LNCaP clone FGC (cell line): ENCODE data around the gene PHLDA1.

Experiments
- DNase-seq: peaks from one replicate; pipeline ENCODE4 v3.0.0-alpha.2; 2011; ENCODE audit warnings: low read depth
- H3K4me3 ChIP-seq: 2 replicates; pipeline ENCODE4 v1.5.1; 2011; ENCODE audit warnings: mild to moderate bottlenecking, low read depth, low read length, control low read depth
- CTCF ChIP-seq: IDR thresholded peaks from 2 replicates; pipeline ENCODE4 v1.5.1; 2012; ENCODE audit warnings: mild to moderate bottlenecking; ENCODE audit not compliant: control insufficient read depth, insufficient read depth; ENCODE audit errors: extremely low read depth

The PHLDA1 gene

GRCh38 chr12:76040461-76040860, 8.9 kb upstream of the PHLDA1 start:
- no peak for DNase-seq
- no peak for TF ChIP-seq CTCF
- H3K4me3 ChIP-seq = no peak overlapping the region

- TF ChIP-seq CTCF = no peak
- no peak overlapping the region for H3K4me3 ChIP-seq
- no peak for DNase-seq
Measured at GRCh38 chr12:76038176-76038575, 6.6 kb upstream of the PHLDA1 start.

DNA sequence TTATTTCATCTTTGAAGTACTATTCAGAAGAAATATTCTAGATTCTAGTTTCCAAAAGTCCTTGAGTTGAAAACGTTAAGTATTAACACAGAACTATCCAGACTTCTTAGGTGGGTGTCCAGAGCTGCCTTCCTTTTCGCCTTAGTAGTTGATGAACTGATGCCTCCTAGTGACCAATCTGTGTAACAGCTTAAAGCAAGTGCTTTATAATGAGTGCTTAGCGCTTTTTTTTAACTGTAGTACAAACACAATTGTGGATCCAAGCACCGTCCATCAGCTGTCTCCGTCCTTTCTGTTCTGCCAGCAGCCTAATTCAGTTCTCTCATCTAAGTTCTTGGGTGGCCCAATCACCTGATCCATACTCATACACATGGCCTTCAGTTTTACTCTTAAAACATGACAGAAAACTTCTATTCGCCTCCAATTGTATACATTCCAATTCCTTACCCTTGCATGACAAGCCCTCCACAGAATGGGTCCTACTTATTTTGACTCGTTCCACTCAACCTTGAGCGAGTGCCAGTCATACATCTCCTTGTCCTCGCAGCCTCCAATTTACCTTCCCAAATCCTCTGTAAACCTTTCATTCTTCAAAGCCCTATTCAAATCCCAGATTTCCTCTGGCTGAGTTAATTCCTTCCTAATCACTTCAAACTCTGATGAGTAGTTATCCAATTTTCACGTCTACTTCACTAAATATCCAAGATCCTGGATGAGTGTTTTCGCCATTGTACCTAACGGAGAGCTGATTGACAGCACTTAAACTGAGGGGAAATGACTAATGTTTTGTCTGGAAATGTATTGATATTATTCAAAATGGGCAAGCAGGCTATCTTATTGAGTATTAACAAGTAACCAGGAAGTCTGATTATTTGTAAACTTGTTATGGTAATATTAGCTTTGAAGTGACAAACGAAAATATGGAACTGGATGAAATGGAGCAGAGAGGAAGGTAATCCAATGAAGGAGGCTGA, 5.8 kb upstream of the PHLDA1 start:
- H3K4me3 ChIP-seq = no peak overlapping the region
- no peak for DNase-seq
- TF ChIP-seq CTCF = peak; percentile 83

DNA sequence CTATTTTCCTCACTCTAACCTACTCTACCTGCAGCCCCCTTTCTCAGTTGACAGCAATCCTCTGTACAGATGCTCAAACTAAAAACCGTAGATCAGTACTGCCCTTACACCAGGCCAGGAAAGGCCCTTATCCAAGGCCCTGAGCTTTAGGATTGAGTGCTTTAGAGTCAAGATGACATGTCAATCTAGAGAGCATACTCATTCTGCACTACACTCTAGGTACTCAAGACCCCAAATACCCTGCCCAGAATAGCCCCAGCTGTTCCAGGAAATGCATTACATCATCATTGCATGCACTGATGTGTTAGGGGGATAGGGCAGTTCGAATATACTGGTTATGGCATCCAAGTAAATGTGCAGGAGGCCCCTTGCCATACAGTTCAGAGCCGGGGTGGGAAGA, 3.5 kb upstream of the PHLDA1 start:
- no peak overlapping the region for H3K4me3 ChIP-seq
- DNase-seq = no peak
- no peak for TF ChIP-seq CTCF

DNA sequence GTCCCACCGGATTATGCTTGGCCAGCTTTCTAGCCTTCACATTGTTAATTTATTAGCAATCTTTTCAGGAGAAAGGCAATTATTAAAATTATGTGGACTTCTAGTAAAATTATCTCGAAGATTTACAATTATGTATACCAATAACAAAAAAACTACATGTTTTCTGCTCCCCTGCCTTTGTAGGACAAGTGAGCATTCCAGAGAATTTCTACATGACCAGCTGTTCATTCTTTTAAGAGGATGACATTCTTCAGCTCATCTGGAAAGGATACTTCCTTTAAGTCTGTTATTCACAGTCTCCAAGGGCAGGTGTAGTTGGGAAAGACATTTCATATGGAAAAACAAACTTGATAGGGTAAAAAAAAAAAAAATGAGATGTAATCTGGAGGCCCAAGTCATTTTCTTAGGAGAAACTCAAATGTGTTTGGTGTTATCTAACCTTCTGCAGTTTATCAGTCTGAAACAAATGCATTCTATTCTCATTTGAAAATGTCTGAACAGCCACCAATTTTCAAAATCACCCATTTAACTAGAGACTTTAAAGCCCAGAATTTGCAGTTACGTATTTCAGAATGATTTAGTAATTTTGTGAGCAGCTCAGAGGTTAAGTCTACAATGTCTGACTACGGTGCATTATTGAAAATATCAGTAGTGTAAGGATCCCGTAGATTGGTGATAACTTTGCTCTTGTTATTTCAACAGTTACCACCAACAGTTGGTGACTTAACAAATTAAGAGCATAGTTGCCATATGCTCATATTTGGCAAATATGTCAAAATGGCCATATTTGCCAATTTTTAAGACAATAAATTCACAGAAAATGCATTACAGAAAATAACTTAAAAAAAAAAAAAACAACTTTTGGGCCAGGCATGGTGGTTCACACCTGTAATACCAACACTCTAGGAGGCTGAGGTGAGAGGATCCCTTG, 1.8 kb upstream of the PHLDA1 start:
- no peak overlapping the region for H3K4me3 ChIP-seq
- no peak for TF ChIP-seq CTCF
- DNase-seq = no peak

DNA sequence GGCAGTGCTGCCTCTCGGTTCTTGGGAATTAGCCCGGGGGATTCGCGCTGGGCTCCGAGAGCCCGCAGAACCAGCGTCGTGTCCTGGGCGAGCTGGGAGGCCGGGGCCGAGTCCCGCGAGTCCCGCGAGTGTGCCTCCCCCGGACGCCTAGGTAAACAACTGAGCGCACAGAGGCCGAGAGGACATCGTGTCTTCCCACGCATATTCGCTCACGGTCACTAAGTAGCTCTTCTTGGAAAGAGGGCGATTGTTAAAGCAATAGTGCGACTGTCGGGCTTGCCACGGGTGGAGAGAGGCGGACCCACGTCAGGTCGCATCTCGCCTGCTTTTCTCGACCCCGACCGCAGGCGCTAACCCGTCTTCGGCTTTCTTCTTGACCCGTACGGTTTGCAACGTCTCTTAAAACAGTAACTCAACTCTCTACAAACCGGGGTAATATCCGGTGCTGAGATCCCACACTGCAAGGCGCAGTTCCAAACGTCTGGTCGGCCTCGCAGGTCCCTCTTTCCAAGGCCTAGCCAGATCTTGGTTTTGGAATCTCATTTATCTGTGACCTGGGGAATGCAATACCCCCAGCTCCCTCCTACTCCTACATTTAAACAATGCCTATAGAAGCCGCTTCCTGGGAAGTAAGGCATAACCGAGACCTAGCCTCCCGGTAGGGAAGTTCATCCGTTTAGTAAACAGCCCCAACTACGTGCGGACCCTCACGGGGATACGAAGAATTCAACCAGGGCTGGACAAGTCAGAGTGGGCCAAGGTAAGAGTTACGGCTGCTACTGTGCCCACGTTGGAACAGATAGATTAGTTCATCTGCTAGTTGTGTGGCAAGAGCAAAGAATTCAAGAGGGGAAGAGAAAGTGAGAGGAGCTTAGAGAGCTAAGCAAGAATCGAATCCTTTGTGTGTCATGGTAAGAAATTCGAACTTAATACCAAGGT, 736 bp upstream of the PHLDA1 start:
- peak overlapping the region; percentile 66 for H3K4me3 ChIP-seq
- TF ChIP-seq CTCF = no peak
- DNase-seq = no peak
